ENCODE measurements around the gene FATE1.

Gene FATE1

GRCh38 chrX:151724563-151725337, 8.9 kb downstream of the FATE1 start:
- peaks cover 48% of the 10 kb centered on the region for H3K9me3 ChIP-seq (ENCODE audit: control insufficient read depth, insufficient read depth, low read length)
- no peak overlapping the region for H3K9ac ChIP-seq (ENCODE audit: low read depth, low read length)
- H3K4me1 ChIP-seq (ENCODE audit: control insufficient read depth, insufficient read depth, low read length), result no peaks in the 10 kb centered on the region
- H3K4me3 ChIP-seq (ENCODE audit: low read depth, low read length), result no peak overlapping the region; the same call in 1 of the 2 replicates
- H3K27ac ChIP-seq (ENCODE audit: low read depth, low read length), result no peak overlapping the region
- no peaks in the 10 kb centered on the region for H3K27me3 ChIP-seq (ENCODE audit: control insufficient read depth, insufficient read depth, low read length)
- no peaks in the 10 kb centered on the region for H3K36me3 ChIP-seq (ENCODE audit: control insufficient read depth, insufficient read depth, low read length)

DNA sequence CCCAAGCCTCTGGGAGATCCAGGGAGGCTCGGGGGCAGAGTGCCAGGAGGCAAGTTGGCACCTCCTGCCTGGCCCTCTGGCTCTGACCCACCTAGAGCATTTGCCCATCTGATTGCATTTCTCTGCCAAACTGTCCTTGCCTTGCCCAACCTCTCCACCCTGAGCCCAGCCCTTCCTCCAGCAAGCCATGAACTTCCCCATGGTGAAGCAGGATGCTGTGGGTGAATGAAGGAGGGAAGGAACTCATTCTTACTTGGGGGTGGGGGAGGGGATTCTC, 9.4 kb downstream of the FATE1 start:
- H3K4me3 ChIP-seq (ENCODE audit: low read depth, low read length), result no peak overlapping the region; the same call in 1 of the 2 replicates
- H3K9ac ChIP-seq (ENCODE audit: low read depth, low read length), result no peak overlapping the region
- no peaks in the 10 kb centered on the region for H3K4me1 ChIP-seq (ENCODE audit: control insufficient read depth, insufficient read depth, low read length)
- H3K27ac ChIP-seq (ENCODE audit: low read depth, low read length), result no peak overlapping the region
- peaks cover 43% of the 10 kb centered on the region for H3K9me3 ChIP-seq (ENCODE audit: control insufficient read depth, insufficient read depth, low read length)
- no peaks in the 10 kb centered on the region for H3K36me3 ChIP-seq (ENCODE audit: control insufficient read depth, insufficient read depth, low read length)
- no peaks in the 10 kb centered on the region for H3K27me3 ChIP-seq (ENCODE audit: control insufficient read depth, insufficient read depth, low read length)

GRCh38 chrX:151726751-151727150, 10.9 kb downstream of the FATE1 start:
- no peaks in the 10 kb centered on the region for H3K27me3 ChIP-seq (ENCODE audit: control insufficient read depth, insufficient read depth, low read length)
- no peak overlapping the region for H3K4me3 ChIP-seq (ENCODE audit: low read depth, low read length)
- no peak overlapping the region for H3K9ac ChIP-seq (ENCODE audit: low read depth, low read length)
- no peaks in the 10 kb centered on the region for H3K36me3 ChIP-seq (ENCODE audit: control insufficient read depth, insufficient read depth, low read length)
- H3K27ac ChIP-seq (ENCODE audit: low read depth, low read length), result no peak overlapping the region
- H3K4me1 ChIP-seq (ENCODE audit: control insufficient read depth, insufficient read depth, low read length), result no peaks in the 10 kb centered on the region
- peaks cover 35% of the 10 kb centered on the region for H3K9me3 ChIP-seq (ENCODE audit: control insufficient read depth, insufficient read depth, low read length)

- Histone ChIP-seq H3K27ac (ENCODE audit: low read depth, low read length) (no peak overlapping the region), H3K9me3 (ENCODE audit: control insufficient read depth, insufficient read depth, low read length) (peaks cover 38% of the 10 kb centered on the region), H3K4me1 (ENCODE audit: control insufficient read depth, insufficient read depth, low read length) (no peaks in the 10 kb centered on the region), H3K36me3 (ENCODE audit: control insufficient read depth, insufficient read depth, low read length) (no peaks in the 10 kb centered on the region), H3K9ac (ENCODE audit: low read depth, low read length) (no peak overlapping the region), H3K4me3 (ENCODE audit: low read depth, low read length) (no peak overlapping the region), H3K27me3 (ENCODE audit: control insufficient read depth, insufficient read depth, low read length) (no peaks in the 10 kb centered on the region)
Measured at GRCh38 chrX:151727346-151727745, 11.5 kb downstream of the FATE1 start.

DNA sequence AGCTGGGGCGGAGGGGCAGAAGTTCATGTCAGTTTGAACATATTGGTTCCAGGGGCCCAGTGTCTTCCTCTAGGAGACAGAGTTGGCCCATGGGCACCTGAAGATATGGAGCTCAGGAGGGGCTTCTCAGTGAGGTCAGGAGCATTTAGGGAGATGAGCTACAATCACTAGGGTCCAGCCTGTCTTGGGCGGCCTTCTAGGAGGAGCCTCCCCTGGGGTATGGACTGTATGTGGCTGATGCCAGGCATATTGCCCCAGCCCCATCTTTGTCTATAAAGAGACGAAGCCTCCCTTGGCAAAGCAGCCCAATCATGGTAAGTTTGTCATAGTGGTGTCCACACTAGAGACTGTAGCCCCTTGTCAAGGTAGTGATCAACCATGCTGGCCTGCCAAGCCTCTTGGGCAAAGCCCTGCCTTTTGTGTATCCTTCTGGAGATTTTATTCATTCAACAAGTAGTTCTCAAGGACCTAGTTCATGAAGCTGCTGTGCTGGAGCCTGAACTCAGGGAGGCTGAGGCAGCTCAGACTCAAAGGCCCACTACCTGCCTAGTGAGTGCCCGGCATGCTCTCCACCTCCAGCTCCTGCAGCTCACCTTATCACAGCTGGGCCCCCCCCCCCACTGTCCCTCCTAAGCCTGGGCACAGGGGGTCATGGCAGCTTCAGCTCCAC, 13.4 kb downstream of the FATE1 start:
- H3K4me1 ChIP-seq (ENCODE audit: control insufficient read depth, insufficient read depth, low read length), result no peaks in the 10 kb centered on the region
- H3K36me3 ChIP-seq (ENCODE audit: control insufficient read depth, insufficient read depth, low read length), result no peaks in the 10 kb centered on the region
- no peak overlapping the region for H3K27ac ChIP-seq (ENCODE audit: low read depth, low read length)
- no peak overlapping the region for H3K9ac ChIP-seq (ENCODE audit: low read depth, low read length)
- peaks cover 40% of the 10 kb centered on the region for H3K9me3 ChIP-seq (ENCODE audit: control insufficient read depth, insufficient read depth, low read length)
- no peaks in the 10 kb centered on the region for H3K27me3 ChIP-seq (ENCODE audit: control insufficient read depth, insufficient read depth, low read length)
- H3K4me3 ChIP-seq (ENCODE audit: low read depth, low read length), result no peak overlapping the region

- Histone ChIP-seq H3K36me3 (ENCODE audit: control insufficient read depth, insufficient read depth, low read length) (no peaks in the 10 kb centered on the region), H3K9ac (ENCODE audit: low read depth, low read length) (no peak within 1 kb of the TSS), H3K4me1 (ENCODE audit: control insufficient read depth, insufficient read depth, low read length) (no peaks in the 10 kb centered on the region), H3K27me3 (ENCODE audit: control insufficient read depth, insufficient read depth, low read length) (no peaks in the 10 kb centered on the region), H3K9me3 (ENCODE audit: control insufficient read depth, insufficient read depth, low read length) (peaks cover 49% of the 10 kb centered on the region), H3K4me3 (ENCODE audit: low read depth, low read length) (no peak within 1 kb of the TSS), H3K27ac (ENCODE audit: low read depth, low read length) (no peak within 1 kb of the TSS)
Measured at GRCh38 chrX:151734446-151734845, 18.6 kb downstream of the FATE1 start, which contains the start of gene CNGA2. TSS of gene CNGA2 (plus strand) at chrX:151734746. CDS start at chrX:151738484, 3,738 bp downstream.

DNA sequence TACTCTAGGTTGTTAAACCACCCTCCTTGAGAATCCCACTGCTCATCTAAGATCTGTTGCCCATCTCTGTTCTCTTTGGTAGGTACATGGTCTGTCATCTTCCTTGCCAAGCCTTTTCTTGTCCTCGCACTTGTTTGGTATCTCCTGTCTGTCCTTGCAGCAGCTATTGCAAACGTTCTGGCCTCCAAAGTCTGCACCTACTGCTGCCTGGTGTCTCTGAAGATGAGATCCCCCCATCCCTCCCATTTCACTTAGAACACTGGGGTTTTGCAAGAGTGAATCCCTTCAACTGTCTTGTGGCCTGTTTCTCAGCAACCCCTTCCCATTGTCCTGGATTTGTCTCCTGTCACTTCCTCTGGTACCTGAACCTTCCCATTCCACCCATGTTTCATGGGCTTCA, 19.4 kb downstream of the FATE1 start:
- Histone ChIP-seq H3K27me3 (ENCODE audit: control insufficient read depth, insufficient read depth, low read length) (no peaks in the 10 kb centered on the region), H3K9ac (ENCODE audit: low read depth, low read length) (no peak overlapping the region), H3K9me3 (ENCODE audit: control insufficient read depth, insufficient read depth, low read length) (peaks cover 56% of the 10 kb centered on the region)

DNA sequence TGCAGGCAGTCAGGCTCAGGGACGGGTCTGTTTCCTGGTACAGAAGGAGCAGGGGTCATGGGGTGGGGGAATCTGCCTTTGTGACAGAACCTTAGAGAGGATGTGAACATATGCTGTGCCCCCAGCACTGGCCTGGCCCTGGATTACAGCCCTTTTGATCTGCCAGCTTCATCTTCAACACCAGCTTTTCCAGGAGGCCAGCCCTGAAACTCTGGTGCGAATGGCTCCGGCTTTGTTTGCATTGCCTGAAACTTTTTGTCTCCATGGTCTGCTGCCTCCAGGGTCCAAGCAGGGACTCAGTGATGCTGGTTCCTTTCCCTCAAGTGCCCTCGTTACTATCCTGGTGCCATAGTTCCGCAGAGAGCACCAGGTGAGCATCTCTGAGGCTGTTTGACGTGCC, 20.9 kb downstream of the FATE1 start:
- Histone ChIP-seq H3K27ac (ENCODE audit: low read depth, low read length) (no peak overlapping the region), H3K9ac (ENCODE audit: low read depth, low read length) (no peak overlapping the region), H3K4me3 (ENCODE audit: low read depth, low read length) (no peak overlapping the region), H3K36me3 (ENCODE audit: control insufficient read depth, insufficient read depth, low read length) (no peaks in the 10 kb centered on the region), H3K4me1 (ENCODE audit: control insufficient read depth, insufficient read depth, low read length) (no peaks in the 10 kb centered on the region), H3K9me3 (ENCODE audit: control insufficient read depth, insufficient read depth, low read length) (peaks cover 69% of the 10 kb centered on the region), H3K27me3 (ENCODE audit: control insufficient read depth, insufficient read depth, low read length) (no peaks in the 10 kb centered on the region)

More for the DNA sequence above, 19.4 kb downstream of the FATE1 start:
- Histone ChIP-seq H3K27ac (ENCODE audit: low read depth, low read length) (no peak overlapping the region), H3K36me3 (ENCODE audit: control insufficient read depth, insufficient read depth, low read length) (no peaks in the 10 kb centered on the region), H3K4me1 (ENCODE audit: control insufficient read depth, insufficient read depth, low read length) (no peaks in the 10 kb centered on the region), H3K4me3 (ENCODE audit: low read depth, low read length) (no peak overlapping the region)

- Histone ChIP-seq H3K9ac (ENCODE audit: low read depth, low read length) (no peak overlapping the region), H3K4me3 (ENCODE audit: low read depth, low read length) (no peak overlapping the region), H3K4me1 (ENCODE audit: control insufficient read depth, insufficient read depth, low read length) (no peaks in the 10 kb centered on the region), H3K27ac (ENCODE audit: low read depth, low read length) (no peak overlapping the region), H3K27me3 (ENCODE audit: control insufficient read depth, insufficient read depth, low read length) (no peaks in the 10 kb centered on the region), H3K36me3 (ENCODE audit: control insufficient read depth, insufficient read depth, low read length) (no peaks in the 10 kb centered on the region), H3K9me3 (ENCODE audit: control insufficient read depth, insufficient read depth, low read length) (peaks cover 70% of the 10 kb centered on the region)
Measured at GRCh38 chrX:151737494-151737893, 21.7 kb downstream of the FATE1 start.

DNA sequence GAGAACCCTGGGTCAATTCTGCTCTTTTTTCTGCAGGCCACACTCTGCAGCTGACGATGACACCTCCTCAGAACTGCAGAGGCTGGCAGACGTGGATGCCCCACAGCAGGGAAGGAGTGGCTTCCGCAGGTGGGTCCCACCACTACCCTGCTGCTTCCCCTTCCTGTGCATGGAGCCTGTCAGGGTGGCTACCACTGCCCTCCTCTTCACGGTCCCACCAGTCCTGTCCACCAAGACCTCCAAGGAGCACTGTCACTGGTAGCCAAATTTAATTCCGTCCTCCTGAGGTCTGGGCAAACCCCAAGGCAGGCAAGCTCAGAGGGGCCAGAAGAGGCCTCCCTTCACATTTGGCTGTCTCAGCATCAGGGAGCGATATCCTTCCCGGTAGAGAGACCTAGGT, 22.9 kb downstream of the FATE1 start:
- peaks cover 71% of the 10 kb centered on the region for H3K9me3 ChIP-seq (ENCODE audit: control insufficient read depth, insufficient read depth, low read length)
- no peak overlapping the region for H3K27ac ChIP-seq (ENCODE audit: low read depth, low read length)
- no peak overlapping the region for H3K9ac ChIP-seq (ENCODE audit: low read depth, low read length)
- no peaks in the 10 kb centered on the region for H3K4me1 ChIP-seq (ENCODE audit: control insufficient read depth, insufficient read depth, low read length)
- H3K4me3 ChIP-seq (ENCODE audit: low read depth, low read length), result no peak overlapping the region
- H3K27me3 ChIP-seq (ENCODE audit: control insufficient read depth, insufficient read depth, low read length), result no peaks in the 10 kb centered on the region
- no peaks in the 10 kb centered on the region for H3K36me3 ChIP-seq (ENCODE audit: control insufficient read depth, insufficient read depth, low read length)

- no peak overlapping the region for H3K4me3 ChIP-seq (ENCODE audit: low read depth, low read length)
- H3K9ac ChIP-seq (ENCODE audit: low read depth, low read length), result no peak overlapping the region
- H3K27ac ChIP-seq (ENCODE audit: low read depth, low read length), result no peak overlapping the region
- H3K27me3 ChIP-seq (ENCODE audit: control insufficient read depth, insufficient read depth, low read length), result no peaks in the 10 kb centered on the region
- H3K36me3 ChIP-seq (ENCODE audit: control insufficient read depth, insufficient read depth, low read length), result no peaks in the 10 kb centered on the region
- peaks cover 56% of the 10 kb centered on the region for H3K9me3 ChIP-seq (ENCODE audit: control insufficient read depth, insufficient read depth, low read length)
- H3K4me1 ChIP-seq (ENCODE audit: control insufficient read depth, insufficient read depth, low read length), result no peaks in the 10 kb centered on the region
Measured at GRCh38 chrX:151741606-151742005, 25.8 kb downstream of the FATE1 start.

Data from HUES48 (cell line).